Parathyroid adenoma (tissue), 2 donors: Measurements from ENCODE around the gene PACRG.

Source experiments
- H2AFZ ChIP-seq: fragments of 300-600 bp; sonication (generic); one replicate; pipeline ENCODE4 v1.7.0; 2017; ENCODE audit warnings: antibody characterized with exemption, mild to moderate bottlenecking
- H3K27ac ChIP-seq: fragments of 300-600 bp; sonication (generic); one replicate; pipeline ENCODE4 v1.7.0; 2017
- H3K27me3 ChIP-seq: fragments of 300-600 bp; sonication (generic); one replicate; pipeline ENCODE4 v1.7.0; 2017; ENCODE audit warnings: low read length; ENCODE audit not compliant: control insufficient read depth, insufficient read depth
- H3K36me3 ChIP-seq: fragments of 300-600 bp; sonication (generic); one replicate; pipeline ENCODE4 v1.7.0; 2017; ENCODE audit warnings: low read length; ENCODE audit not compliant: control insufficient read depth, insufficient read depth
- H3K4me1 ChIP-seq: fragments of 300-600 bp; sonication (generic); one replicate; pipeline ENCODE4 v1.7.0; 2017; ENCODE audit warnings: control low read depth
- H3K4me2 ChIP-seq: fragments of 300-600 bp; sonication (generic); one replicate; pipeline ENCODE4 v1.7.0; 2017; ENCODE audit warnings: low read length
- H3K4me3 ChIP-seq: fragments of 300-600 bp; sonication (generic); one replicate; pipeline ENCODE4 v1.7.0; 2017; ENCODE audit warnings: low read depth, low read length
- H3K79me2 ChIP-seq: fragments of 300-600 bp; sonication (generic); one replicate; pipeline ENCODE4 v1.7.0; 2017; ENCODE audit warnings: control low read depth
- H3K9ac ChIP-seq: fragments of 300-600 bp; sonication (generic); one replicate; pipeline ENCODE4 v1.7.0; 2017; ENCODE audit warnings: mild to moderate bottlenecking
- H3K9me3 ChIP-seq: fragments of 300-600 bp; sonication (generic); one replicate; pipeline ENCODE4 v1.7.0; 2017; ENCODE audit warnings: low read length; ENCODE audit not compliant: control insufficient read depth
- TF ChIP-seq, protein P1 (sequence below): fragments of 300-600 bp; sonication (generic); IDR thresholded peaks from one replicate; pipeline ENCODE4 v1.7.0; 2017; ENCODE audit warnings: antibody characterized with exemption, mild to moderate bottlenecking
- donor health status: primary hyperparathyroidism.

Gene PACRG

GRCh38 chr6:163063561-163063960, 335.8 kb downstream of the PACRG start:
- TF ChIP-seq, protein P1, sequence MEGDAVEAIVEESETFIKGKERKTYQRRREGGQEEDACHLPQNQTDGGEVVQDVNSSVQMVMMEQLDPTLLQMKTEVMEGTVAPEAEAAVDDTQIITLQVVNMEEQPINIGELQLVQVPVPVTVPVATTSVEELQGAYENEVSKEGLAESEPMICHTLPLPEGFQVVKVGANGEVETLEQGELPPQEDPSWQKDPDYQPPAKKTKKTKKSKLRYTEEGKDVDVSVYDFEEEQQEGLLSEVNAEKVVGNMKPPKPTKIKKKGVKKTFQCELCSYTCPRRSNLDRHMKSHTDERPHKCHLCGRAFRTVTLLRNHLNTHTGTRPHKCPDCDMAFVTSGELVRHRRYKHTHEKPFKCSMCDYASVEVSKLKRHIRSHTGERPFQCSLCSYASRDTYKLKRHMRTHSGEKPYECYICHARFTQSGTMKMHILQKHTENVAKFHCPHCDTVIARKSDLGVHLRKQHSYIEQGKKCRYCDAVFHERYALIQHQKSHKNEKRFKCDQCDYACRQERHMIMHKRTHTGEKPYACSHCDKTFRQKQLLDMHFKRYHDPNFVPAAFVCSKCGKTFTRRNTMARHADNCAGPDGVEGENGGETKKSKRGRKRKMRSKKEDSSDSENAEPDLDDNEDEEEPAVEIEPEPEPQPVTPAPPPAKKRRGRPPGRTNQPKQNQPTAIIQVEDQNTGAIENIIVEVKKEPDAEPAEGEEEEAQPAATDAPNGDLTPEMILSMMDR: no peak

DNA sequence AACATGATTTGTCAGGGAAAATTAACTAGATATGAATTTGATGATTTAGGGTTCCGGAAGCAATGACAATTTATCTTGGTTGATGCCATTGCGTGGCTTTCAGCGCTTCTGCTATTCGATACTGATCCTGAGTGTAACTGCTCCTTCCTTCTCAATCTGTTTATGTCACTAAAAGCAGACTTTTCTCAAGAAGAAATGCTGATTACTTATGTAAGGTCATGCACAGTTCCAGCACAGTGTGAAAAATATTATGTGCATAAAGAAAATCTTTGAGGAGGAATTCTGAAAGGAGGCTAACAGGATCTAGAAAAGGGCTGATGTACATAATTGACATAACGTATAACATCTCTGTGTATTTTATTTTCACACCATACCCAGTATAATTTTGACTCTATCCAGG, 336.6 kb downstream of the PACRG start:
- no peak overlapping the region for H3K27ac ChIP-seq
- no peaks in the 10 kb centered on the region for H3K4me1 ChIP-seq
- TF ChIP-seq, protein P1: no peak
- H3K4me3 ChIP-seq: no peak overlapping the region
- no peaks in the 10 kb centered on the region for H3K79me2 ChIP-seq
- no peaks in the 10 kb centered on the region for H3K27me3 ChIP-seq
- H3K9ac ChIP-seq: no peak overlapping the region
- no peak overlapping the region for H3K4me2 ChIP-seq
- H3K9me3 ChIP-seq: no peaks in the 10 kb centered on the region
- H2AFZ ChIP-seq: no peak overlapping the region
- no peaks in the 10 kb centered on the region for H3K36me3 ChIP-seq

More at GRCh38 chr6:163063561-163063960, 335.8 kb downstream of the PACRG start:
- Histone ChIP-seq H3K36me3 (no peaks in the 10 kb centered on the region), H3K27me3 (no peaks in the 10 kb centered on the region), H3K9me3 (no peaks in the 10 kb centered on the region), H3K4me2 (no peak overlapping the region), H3K9ac (no peak overlapping the region), H3K79me2 (no peaks in the 10 kb centered on the region), H3K4me1 (no peaks in the 10 kb centered on the region), H3K27ac (no peak overlapping the region), H3K4me3 (no peak overlapping the region), H2AFZ (no peak overlapping the region)

DNA sequence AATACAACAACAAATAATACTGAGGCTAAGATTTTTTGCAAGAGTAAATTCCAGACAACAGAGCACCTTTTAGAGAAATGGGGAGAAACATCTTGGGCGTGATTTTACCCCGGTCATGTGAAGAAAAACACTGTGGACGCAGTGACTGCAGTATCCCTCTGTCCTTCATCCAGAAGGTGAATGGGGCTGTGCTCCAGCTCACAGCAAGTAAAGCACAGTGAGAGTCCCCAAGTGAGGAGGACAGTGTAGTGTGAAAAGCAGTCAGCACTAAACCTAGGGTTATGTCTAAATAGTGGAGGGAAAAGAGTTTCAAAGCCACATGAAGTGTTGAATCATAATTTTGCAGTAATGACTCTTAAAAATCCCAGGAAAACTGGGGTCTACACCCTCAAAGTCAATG, 338.4 kb downstream of the PACRG start:
- no peak overlapping the region for H3K27ac ChIP-seq

DNA sequence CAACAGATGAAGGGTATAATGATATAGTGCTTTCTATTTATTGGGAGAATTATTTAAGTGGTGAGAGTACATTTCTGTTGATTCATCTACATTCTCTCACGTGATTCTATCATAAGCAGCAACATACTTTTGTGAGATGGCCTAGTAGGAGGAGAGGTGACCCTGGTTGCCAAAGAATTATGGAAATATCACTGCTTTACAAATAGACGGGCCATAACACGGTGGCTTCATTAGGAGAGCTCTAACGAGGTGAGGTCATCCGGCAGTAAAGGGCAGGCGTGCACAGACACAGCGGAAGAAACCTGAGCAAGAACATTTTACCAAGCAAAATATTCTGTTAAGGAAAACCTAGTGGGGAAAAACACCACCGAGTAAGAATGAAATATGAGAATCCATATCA, 349.4 kb downstream of the PACRG start:
- no peaks in the 10 kb centered on the region for H3K36me3 ChIP-seq
- TF ChIP-seq, protein P1: no peak

More for the DNA sequence above, 338.4 kb downstream of the PACRG start:
- Histone ChIP-seq H3K9ac (no peak overlapping the region), H3K27me3 (no peaks in the 10 kb centered on the region), H3K4me2 (no peak overlapping the region), H2AFZ (no peak overlapping the region), H3K79me2 (no peaks in the 10 kb centered on the region), H3K9me3 (no peaks in the 10 kb centered on the region), H3K4me3 (no peak overlapping the region), H3K36me3 (no peaks in the 10 kb centered on the region), H3K4me1 (no peaks in the 10 kb centered on the region)
- TF ChIP-seq, protein P1: no peak

GRCh38 chr6:163078712-163079111, 350.9 kb downstream of the PACRG start:
- Histone ChIP-seq H3K4me3 (no peak overlapping the region), H3K9me3 (no peaks in the 10 kb centered on the region)
- TF ChIP-seq, protein P1: no peak

More for the DNA sequence above, 349.4 kb downstream of the PACRG start:
- Histone ChIP-seq H2AFZ (no peak overlapping the region), H3K9me3 (no peaks in the 10 kb centered on the region), H3K4me2 (no peak overlapping the region), H3K4me1 (no peaks in the 10 kb centered on the region), H3K27ac (no peak overlapping the region), H3K27me3 (no peaks in the 10 kb centered on the region), H3K79me2 (no peaks in the 10 kb centered on the region), H3K4me3 (no peak overlapping the region), H3K9ac (no peak overlapping the region)

More at GRCh38 chr6:163078712-163079111, 350.9 kb downstream of the PACRG start:
- Histone ChIP-seq H3K9ac (no peak overlapping the region), H2AFZ (no peak overlapping the region), H3K4me1 (no peaks in the 10 kb centered on the region), H3K79me2 (no peaks in the 10 kb centered on the region), H3K27ac (no peak overlapping the region), H3K27me3 (no peaks in the 10 kb centered on the region), H3K36me3 (no peaks in the 10 kb centered on the region), H3K4me2 (no peak overlapping the region)
